HFF-Myc (cell line): Measurements from ENCODE around the gene PUDP.

Experiments used
- DNase-seq: peaks from one replicate; pipeline ENCODE4 v3.0.0-alpha.2; 2011; ENCODE audit warnings: low read depth; ENCODE audit errors: extremely low read depth
- H3K4me3 ChIP-seq: replicated peaks from 2 replicates; pipeline ENCODE4 v1.5.1; 2011; ENCODE audit warnings: low read depth, mild to moderate bottlenecking, control low read depth, low read length
- TF ChIP-seq, protein P1 (sequence below): IDR thresholded peaks from 2 replicates; pipeline ENCODE4 v1.5.1; 2012; ENCODE audit warnings: mild to moderate bottlenecking, low read depth, low read length, control low read depth; ENCODE audit errors: missing control alignments

The PUDP gene

GRCh38 chrX:7163146-7163677, 15.3 kb upstream of the PUDP start:
- TF ChIP-seq, protein P1, sequence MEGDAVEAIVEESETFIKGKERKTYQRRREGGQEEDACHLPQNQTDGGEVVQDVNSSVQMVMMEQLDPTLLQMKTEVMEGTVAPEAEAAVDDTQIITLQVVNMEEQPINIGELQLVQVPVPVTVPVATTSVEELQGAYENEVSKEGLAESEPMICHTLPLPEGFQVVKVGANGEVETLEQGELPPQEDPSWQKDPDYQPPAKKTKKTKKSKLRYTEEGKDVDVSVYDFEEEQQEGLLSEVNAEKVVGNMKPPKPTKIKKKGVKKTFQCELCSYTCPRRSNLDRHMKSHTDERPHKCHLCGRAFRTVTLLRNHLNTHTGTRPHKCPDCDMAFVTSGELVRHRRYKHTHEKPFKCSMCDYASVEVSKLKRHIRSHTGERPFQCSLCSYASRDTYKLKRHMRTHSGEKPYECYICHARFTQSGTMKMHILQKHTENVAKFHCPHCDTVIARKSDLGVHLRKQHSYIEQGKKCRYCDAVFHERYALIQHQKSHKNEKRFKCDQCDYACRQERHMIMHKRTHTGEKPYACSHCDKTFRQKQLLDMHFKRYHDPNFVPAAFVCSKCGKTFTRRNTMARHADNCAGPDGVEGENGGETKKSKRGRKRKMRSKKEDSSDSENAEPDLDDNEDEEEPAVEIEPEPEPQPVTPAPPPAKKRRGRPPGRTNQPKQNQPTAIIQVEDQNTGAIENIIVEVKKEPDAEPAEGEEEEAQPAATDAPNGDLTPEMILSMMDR: no peak
- no peak overlapping the region for H3K4me3 ChIP-seq
- no peak for DNase-seq

- TF ChIP-seq, protein P1: no peak
- H3K4me3 ChIP-seq: no peak overlapping the region
- DNase-seq: no peak
Measured at GRCh38 chrX:7159149-7159861, 11.4 kb upstream of the PUDP start.

- TF ChIP-seq, protein P1: no peak
- H3K4me3 ChIP-seq: no peak overlapping the region
- DNase-seq: no peak
Measured at GRCh38 chrX:7158468-7158990, 10.6 kb upstream of the PUDP start.

DNA sequence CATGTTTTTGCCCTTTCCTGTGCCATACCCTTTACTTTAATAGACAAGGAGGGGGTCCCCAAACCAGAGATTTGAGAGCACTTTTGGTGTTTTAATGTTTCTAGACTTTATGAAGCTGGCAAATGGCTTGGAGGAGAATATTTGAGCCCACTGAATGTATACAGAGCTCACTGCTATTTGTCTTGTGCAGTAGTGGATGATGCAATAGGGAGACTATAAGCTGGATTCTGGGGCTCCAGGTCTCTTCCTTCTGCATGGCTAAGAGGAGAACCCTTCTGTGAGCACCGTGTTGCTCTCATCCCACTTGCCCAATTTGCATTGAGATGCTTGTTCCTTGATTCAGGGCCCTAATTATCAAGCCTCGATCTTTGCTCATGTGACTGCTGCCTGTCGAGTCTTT, 8.9 kb upstream of the PUDP start:
- DNase-seq: no peak
- TF ChIP-seq, protein P1: no peak
- no peak overlapping the region for H3K4me3 ChIP-seq

DNA sequence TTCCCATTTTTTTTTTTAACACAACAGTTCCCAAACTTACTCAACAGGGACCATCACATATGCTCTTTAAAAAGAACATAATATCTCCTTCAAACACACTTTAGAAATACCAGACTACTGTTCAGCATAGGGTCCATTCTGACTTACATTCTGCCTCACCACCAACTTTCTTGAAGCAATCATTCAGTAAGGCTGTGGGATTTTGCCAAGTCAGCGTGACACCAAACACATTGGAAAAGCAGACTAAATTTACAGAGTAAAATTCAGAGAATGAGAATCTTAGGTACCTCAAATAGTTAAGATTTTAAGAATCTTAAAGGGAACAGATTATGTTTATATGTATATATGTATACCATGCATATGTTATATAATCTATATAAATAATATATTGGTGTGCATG, 7.2 kb upstream of the PUDP start:
- TF ChIP-seq, protein P1: no peak

DNA sequence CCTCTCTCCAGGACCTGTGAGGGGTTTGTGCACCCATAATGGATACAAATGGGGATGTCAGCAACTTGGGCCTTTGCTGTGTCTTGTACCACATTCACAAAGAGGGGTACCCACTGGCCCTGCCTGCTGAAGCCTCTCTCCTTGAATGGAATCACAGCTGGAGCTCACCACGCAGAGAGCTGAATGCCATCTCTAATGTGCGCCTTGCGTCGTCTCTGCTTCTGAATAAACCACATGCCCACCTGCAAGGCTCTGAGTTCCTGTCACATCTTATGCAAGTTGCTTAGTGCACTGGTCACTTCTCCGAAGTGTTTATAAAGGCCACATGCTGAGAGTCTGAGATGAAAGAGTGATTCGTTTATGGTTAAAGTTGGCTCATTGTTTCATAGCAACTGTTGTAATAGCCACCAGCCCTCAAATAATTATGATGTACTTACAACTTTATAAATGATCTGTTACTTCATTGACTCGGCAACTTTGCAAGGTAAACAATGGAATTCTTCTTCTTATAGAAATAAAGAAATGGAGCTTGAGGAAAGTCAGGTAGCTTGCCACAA, 6.2 kb upstream of the PUDP start:
- TF ChIP-seq, protein P1: no peak
- DNase-seq: no peak

More for the DNA sequence above, 7.2 kb upstream of the PUDP start:
- DNase-seq: no peak
- no peak overlapping the region for H3K4me3 ChIP-seq

More for the DNA sequence above, 6.2 kb upstream of the PUDP start:
- H3K4me3 ChIP-seq: no peak overlapping the region
